HG02763 (cell line): ENCODE results near the gene PDLIM5.
"Not testable (repeated sequence)": the region's sequence is repeated elsewhere in the genome, so short reads cannot be mapped to it uniquely, and the experiment has no call there.

Experiments
- ATAC-seq: cut with Tn5 transposase; IDR thresholded peaks from one replicate; pipeline ENCODE4 v1.9.1; 2021; ENCODE audit warnings: mild to moderate bottlenecking, moderate library complexity; ENCODE audit not compliant: unreplicated experiment

The PDLIM5 gene

GRCh38 chr4:94488670-94489069, 36.9 kb downstream of the PDLIM5 start:
- no peak for ATAC-seq

- ATAC-seq, result no peak
These were observed 37.4 kb downstream of the PDLIM5 start for GRCh38 chr4:94489098-94489497.

- no peak for ATAC-seq
These were observed 38.7 kb downstream of the PDLIM5 start for GRCh38 chr4:94490437-94490836.

GRCh38 chr4:94491322-94491721, 39.6 kb downstream of the PDLIM5 start:
- no peak for ATAC-seq

GRCh38 chr4:94495408-94495807, 43.7 kb downstream of the PDLIM5 start:
- ATAC-seq, result no peak

GRCh38 chr4:94497690-94498089, 45.9 kb downstream of the PDLIM5 start:
- ATAC-seq, result no peak

GRCh38 chr4:94498502-94498901, 46.8 kb downstream of the PDLIM5 start:
- ATAC-seq, result no peak

- ATAC-seq, result no peak
These were observed 48.9 kb downstream of the PDLIM5 start for GRCh38 chr4:94500685-94501084.

- no peak for ATAC-seq
These were observed 52.8 kb downstream of the PDLIM5 start for GRCh38 chr4:94504545-94504944.

- ATAC-seq, result no peak
These were observed 55.1 kb downstream of the PDLIM5 start for GRCh38 chr4:94506822-94507221.

GRCh38 chr4:94507281-94507680, 55.5 kb downstream of the PDLIM5 start:
- no peak for ATAC-seq

GRCh38 chr4:94507708-94508107, 56.0 kb downstream of the PDLIM5 start:
- no peak for ATAC-seq

- no peak for ATAC-seq
These were observed 56.6 kb downstream of the PDLIM5 start for GRCh38 chr4:94508296-94508695.

GRCh38 chr4:94508806-94509205, 57.1 kb downstream of the PDLIM5 start:
- no peak for ATAC-seq

GRCh38 chr4:94511591-94511990, 59.8 kb downstream of the PDLIM5 start:
- no peak for ATAC-seq

- ATAC-seq, result not testable (repeated sequence)
These were observed 61.8 kb downstream of the PDLIM5 start for GRCh38 chr4:94513532-94513931.

- ATAC-seq, result no peak
These were observed 63.6 kb downstream of the PDLIM5 start for GRCh38 chr4:94515365-94515764.

- ATAC-seq, result no peak
These were observed 64.3 kb downstream of the PDLIM5 start for GRCh38 chr4:94516067-94516466.

GRCh38 chr4:94516999-94517398, 65.3 kb downstream of the PDLIM5 start:
- no peak for ATAC-seq

- no peak for ATAC-seq
These were observed 65.8 kb downstream of the PDLIM5 start for GRCh38 chr4:94517492-94517891.

- no peak for ATAC-seq
These were observed 67.3 kb downstream of the PDLIM5 start for GRCh38 chr4:94519019-94519418.

- ATAC-seq, result no peak
These were observed 68.4 kb downstream of the PDLIM5 start for GRCh38 chr4:94519925-94520789.
